NCI-H82 treated with DMSO at 0.1 percent for 48 hours (cell line): ENCODE data around the gene OSBP2.

Experiments
- DNase-seq: peaks from one replicate; lab custom pipeline; 2025; ENCODE audit not compliant: unreplicated experiment; lab: John Stamatoyannopoulos, UW

OSBP2 gene

DNA sequence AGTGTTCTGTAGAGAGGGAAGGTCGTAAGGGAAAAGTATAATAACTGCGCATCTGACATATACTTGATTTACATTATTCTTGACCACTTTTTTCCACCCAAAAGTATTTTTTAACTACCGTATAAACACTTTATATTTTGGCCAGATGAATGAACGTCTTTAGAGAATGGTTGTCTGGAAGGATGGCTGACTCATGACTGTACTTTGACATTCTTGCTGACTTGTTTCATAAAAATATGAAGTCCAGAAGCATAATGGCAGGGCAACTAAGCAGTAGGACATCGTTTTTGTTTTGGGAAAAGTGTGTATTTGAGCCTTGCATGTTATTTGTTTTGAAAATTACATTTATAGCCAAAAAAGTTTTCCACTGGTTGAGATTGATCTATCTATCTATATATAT lies 110.0 kb downstream of the OSBP2 start:
- DNase-seq = no peak

DNA sequence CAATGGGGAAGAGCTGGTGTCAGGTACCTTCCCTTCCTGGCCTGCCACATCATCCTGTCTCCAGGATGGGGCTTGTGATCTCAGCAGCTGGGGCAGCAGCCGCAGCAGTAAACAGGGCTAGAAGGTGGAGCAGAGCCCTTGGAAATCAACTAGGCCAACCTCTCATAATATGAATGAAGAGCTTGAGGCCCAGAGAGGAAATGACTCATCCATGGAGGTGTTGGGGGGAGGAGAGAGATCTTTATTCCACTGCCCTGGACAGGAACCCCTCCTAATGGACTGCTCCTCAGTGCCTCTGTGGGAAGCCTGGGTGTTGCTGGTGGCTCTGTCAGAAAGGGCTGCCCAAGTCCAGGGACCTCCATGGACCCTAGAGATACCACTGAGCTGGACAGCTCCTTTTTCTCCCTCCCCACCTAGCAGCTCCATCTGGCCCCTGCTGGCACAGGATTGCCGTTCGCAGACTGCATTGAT lies 111.8 kb downstream of the OSBP2 start:
- no peak for DNase-seq

DNA sequence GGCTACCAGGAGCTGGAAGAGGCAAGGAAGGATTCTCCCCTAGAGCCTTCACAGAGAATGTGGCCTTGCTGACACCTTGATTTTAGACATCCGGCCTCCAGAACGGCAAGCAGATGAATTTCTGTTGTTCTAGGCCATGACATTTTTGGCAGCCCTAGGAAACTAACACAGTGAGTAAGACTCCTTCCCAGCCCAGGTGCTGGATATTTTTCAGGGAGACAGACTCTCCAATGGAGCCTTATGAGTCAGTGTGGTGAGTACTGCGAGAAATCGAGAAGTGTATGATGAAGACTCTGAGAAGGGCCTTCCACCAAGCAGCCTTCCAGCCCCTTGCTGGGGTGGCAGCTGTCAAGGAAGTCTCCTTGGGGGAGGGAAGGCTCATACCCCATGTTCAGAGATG lies 114.4 kb downstream of the OSBP2 start:
- no peak for DNase-seq

DNA sequence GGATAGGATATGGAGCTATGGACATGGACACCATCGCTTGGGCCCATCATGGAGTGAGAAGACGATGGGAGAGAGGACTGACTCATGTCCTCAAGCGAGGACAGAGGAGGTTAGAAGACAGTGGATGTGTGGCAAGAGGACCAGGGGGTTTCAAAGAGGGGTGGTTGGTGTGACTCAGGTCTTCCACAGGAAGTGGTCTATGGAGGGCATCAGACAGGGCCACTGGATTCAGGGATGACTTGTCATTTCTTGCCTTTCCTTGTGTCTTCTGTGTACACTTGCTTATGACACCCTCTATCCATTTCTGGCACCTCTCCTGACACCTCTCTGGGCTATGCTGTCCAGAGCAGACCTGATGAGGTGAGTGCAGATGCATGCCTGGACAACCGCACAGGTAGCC lies 115.4 kb downstream of the OSBP2 start:
- DNase-seq = no peak

DNA sequence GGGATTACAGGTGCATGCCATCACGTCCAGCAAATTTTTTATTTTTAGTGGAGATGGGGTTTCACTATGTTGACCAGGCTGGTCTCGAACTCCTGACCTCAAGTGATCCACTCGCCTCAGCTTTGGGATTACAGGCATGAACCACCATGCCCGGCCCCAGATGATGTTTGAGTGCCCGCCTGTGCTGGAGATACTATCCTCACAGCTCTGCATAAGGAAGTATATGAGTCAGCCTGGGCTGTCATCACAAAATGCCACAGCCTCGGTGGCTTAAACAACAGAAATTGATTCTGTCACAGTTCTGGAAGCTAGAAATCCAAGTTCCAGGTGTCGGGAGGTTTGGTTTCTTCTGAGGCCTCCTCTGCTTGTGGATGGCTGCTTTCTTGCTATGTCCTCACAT lies 119.3 kb downstream of the OSBP2 start:
- no peak for DNase-seq

DNA sequence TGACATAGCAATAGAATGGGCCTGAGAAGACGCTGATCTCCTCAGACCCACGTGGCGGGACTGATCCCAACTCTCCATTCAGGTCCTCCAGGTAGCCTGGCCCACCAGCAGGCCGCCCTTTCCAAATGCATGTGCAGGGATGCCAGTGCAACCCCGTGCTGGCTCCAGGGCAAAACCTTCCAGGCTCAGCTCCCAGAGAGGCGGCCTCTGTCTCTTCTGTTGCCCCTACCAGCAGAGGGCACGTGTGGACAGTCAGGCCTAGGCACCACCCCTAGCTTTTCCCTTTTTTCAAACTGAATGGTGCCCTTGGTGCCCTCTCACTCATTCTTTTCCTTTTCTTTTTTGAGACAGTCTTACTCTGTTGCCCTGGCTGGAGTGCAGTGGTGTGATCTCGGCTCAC lies 121.7 kb downstream of the OSBP2 start:
- no peak for DNase-seq

DNA sequence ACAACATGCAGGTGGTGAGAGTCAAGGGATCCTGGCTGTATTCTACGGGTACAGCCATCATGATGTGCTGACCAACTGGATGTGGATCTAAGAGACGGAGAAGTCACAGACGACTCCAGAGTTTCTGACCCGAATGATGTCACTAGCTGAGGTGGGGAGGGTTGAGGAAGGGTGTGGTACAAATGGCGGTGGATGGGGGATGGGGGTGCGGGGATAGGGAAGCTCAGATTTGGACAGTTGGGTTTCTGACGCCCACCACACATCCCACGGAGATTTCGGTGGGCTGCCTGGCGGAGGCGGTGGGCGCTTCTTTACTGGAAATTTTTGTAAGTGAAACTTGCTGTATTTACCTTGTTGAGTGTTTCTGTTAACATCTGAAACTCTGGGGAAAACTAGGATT lies 126.7 kb downstream of the OSBP2 start:
- DNase-seq = no peak

DNA sequence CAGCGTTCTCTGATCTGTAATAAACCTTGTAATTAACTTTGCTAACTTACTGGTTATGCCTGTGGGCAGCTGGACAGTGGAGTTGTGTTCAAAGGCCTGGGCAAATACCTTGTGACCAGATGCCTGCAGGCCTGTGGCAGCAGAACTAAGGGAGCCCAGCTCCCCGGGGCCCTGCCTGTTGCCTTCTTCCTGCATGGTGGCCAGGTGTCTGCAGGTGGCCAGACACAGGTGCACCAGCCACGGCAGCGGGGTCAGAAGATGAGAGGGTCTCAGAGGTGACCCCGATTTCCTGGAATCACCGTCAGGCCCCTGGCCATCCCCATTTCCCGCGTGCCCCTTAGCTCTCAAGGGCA lies 127.2 kb downstream of the OSBP2 start:
- DNase-seq = no peak

DNA sequence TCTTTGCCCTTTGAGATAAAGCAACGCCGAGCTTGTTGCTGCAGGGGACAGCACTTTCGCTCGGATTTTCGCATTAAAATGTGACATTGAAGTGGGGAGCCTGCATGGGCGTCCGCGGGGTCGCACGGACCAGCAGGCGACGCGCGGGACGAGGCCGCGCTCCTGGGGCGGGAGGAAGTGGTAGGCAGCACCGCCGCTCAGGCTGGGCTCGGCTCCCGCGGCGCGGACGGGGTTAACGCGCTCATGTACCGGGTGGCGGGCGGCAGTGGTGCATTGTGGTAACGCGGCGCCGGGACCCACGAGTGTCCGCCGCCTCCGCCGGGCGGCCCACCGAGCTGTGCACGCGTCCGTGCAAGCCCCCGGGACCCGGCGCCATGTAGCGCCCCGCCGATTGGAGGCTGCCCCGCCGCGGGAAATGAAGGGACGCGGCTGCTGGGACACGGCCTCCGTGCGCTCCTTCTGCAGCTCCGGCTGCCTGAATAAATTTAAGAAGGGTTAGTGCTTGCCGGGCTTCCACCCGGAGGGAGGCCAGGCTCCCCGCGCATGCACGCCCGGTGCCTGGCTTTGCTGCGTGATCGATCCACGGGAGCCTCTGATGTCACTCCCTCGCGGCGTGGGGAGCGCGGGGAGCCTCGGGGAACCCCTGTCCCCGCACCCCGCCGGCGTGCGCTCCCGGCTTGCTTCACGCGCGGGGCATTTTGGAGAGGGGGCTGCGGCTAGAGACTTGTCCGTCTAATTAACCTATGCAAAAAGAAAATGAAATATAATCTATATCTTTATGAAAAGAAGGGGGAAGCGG lies 127.7 kb downstream of the OSBP2 start:
- no peak for DNase-seq

DNA sequence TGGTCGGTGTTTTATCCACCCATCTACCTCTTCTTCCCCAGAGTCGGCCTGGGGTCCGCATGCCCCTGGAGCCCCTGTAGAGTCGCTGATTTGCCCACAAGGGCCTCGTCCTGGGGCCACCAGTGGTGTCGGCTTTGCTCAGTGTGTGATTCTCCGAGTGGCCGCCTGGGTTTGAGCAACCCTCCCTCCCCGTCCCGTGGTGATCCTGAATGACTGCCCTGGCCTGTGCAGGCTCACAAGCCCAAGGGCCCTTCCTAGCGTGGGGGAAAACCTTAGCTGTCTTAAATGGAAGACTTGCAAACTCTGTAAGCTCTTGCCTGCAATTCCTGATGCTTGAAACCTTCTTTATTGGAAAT lies 128.3 kb downstream of the OSBP2 start:
- DNase-seq = no peak

DNA sequence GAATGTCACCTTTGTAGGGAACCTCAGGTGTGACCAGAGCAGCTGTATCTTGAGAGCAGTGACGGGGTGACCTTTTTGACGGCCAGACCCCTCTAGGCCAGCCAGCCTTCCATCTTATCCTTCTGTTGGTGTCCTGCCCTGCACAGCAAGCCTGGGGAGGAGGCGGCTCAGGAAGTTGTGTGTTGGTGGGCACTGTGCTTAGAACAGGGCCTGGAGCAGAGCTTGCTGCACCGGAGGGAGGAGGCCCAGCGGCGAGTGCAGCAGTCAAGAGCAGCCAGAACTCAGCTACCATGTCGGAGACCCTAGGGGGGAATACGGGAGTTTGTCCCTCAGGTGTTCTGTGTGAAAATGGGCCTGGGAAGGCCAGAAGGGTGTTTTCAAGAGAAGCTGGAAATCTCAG lies 129.4 kb downstream of the OSBP2 start:
- no peak for DNase-seq

DNA sequence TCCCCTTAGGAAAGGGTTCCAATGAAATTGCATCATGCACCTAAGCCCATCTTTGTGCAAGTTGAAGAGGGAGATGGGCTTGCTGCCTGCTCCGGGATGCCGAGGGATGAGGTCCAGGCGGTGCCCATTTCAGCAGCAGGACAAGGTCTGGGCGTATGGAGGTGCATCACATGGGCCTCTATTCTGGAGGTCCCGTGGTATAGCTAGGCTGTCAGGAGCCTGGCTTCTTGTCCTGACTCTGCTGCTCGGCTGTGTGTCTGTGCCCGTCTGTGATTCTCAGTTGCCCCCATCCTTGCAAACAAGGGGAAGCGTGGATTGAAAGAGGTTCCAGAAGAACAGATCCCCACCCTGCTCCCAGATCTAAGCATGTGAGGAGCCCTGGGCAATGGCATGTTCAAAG lies 130.0 kb downstream of the OSBP2 start:
- no peak for DNase-seq

DNA sequence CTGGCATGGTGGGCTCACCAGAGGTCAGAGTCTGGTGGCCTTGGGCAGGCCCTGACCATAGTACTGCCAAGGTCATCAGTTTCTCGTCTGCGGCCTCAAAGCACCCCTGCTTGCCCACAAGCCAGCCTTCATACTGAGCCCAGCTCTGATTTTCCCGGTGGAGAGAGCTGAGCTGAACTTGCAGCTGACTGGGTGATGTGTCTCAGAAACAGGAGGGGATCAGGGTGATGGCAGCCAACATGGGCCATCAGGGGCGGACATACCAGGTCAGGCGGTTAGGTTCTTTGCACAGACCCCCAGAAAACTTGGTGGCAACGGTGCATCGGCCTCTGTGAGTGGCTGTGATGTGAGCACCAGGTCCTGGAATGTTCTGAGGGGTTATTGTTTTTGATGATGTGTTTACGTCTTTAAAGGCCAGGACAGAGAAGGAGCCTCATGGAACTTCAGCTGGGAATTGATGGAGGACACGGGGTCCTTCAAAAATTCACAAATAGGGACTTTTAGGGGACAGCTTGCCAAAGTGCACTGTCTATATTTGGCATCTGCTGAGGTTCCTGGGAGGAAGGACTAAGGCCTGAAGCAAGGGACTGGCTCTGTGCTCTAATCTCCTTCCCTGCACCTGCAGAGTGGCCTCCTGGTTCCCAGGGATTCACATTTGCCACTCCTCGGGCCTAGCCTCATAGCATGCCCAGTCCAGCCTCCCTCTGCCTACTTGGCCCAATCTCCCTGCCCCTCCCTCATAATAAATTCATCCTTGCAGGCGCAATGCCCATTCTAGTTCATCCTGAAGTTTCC lies 131.2 kb downstream of the OSBP2 start:
- DNase-seq = no peak

DNA sequence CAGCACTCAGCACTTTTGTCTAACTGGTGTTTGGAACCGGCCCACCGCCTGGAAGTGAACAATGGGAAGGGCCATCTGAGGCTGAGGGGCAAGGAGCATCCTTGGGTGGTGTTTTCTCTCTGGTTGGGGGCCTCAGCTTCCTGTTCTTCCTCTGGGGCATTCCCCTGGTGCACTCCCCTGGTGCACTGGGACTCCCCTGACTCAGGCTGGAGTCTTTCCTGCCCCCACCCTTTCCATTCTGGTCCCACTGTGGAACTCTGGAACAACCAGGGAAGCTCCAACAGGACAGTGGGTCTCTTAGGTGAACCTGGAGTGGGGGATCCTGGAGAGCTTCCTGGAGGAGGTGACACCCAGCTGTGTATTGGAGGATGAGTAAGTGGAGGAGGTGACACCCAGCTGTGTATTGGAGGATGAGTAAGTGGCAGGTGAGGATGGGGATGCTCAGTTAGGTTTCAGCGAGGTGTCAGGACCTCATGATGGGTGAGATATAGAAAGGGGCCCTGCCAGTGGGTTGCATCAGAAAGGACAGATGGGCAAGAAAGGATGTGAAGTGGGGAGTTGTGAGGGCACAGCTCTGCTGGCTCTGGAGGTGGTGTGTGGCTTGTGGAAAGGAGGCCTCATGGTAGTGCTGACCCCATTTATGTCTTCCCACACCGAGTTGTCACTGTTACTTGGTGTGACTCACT lies 132.1 kb downstream of the OSBP2 start:
- no peak for DNase-seq

DNA sequence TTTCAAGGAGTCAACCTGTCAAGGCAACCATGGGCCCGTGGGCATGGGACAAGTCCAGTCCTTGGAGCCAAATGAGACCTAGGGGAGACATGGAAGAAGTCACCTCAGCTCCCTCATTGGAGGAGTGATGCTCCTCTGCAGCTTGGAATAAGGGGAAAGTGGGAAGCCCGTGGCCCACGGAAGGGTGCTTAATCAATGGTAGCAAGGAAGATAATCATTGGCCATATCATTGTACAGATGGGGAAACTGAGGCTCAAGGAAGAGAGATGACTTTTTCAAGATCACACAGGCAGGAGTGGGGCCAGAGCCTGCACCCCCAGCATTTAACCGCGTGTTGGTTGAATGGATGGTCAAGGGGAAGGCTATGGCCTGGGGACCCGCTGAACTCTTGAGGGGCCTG lies 133.0 kb downstream of the OSBP2 start:
- DNase-seq = no peak

DNA sequence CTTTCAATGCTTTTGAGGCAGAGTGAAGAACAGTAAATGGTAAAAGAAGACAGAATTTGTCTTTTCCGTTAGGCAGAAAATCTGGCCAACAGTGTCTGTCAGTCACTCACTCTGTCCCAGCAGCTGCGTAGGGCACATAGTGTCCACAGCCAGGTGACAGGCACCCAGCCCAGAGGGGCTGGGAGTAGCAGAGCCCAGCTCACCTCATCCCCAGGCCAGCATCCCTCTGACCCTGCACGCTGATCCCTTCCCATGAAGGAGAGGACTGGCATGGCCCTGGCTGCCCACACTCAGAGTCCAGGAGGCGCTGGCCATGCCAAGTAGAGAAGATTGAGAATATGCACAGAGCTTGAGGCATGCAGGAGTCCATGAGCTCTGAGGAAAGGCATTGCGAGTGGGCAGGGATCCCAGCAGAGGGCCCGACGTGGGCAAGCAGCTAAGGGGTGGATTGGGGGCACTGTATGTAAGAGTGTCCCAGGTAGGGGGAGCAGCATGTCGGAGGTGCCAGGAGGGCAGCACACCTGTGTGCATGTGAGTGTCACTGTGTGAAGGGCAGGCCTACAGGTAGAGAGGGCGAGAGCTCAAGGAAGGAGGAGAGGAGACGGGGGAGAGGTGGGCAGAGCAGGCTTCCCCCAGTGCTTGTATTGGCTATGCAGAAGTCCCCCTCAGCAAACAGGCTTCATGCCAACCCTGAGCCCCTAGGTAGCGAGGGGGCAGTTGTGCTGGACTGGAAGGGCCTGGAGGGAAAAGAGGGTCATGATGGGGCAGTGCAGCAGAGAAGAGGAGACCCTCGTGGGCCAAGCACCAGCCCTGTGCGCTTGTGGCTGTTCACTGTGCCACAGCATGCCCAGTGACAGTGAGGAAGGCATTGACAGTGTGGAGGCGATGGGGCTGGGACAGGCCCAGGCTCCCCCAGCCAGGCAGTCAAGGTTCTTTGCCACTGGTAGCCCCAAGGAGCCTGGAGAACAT lies 133.8 kb downstream of the OSBP2 start:
- no peak for DNase-seq

DNA sequence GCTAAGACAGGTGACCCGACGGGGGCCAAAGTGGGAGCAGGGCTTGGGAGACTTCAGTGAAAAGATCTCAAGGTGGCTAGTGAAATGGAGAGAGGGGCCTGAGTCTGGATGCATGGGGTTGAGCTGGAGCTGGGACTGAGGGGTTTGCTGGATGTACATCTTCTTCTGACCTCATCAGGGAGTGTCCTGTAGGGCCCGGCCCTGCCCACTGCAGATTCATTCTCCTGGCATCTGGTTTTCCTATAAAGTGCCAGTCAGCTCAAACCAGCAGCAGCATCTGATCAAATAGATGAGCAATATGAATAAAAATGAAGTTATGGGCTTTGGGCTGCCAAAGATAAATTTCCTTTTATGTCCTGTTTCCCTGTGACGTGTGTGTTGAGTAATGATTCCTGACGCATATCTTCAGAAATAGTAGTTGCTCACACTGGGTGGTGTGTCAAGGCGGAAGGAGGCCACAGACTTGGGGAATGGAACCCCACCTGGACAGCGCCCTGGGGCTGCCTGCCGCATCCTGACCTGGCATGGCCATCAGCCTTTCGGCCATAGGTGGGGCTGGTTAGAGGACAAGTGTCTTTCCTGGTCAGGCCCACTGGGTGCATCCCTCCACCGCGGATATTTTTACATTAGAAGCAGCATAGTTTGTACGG lies 135.4 kb downstream of the OSBP2 start:
- no peak for DNase-seq

DNA sequence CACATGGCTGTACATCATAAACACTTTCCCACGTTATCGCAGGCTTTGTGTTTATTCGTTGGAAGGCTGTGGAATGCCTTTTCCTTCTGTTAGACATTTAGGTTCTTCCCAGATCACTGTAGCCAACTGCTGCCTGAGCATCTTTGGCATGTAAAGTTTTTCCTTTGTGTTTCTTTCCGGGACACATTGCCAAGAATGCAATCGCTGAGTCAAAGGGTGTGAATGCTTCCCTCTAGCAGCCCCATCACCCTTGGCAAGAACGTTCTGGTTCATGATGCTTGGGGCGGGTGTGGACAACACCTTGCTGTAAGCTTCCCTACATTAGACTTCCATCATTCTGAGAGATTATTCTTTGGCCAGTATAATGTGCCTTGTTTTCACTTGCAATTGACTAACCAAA lies 136.2 kb downstream of the OSBP2 start:
- no peak for DNase-seq

DNA sequence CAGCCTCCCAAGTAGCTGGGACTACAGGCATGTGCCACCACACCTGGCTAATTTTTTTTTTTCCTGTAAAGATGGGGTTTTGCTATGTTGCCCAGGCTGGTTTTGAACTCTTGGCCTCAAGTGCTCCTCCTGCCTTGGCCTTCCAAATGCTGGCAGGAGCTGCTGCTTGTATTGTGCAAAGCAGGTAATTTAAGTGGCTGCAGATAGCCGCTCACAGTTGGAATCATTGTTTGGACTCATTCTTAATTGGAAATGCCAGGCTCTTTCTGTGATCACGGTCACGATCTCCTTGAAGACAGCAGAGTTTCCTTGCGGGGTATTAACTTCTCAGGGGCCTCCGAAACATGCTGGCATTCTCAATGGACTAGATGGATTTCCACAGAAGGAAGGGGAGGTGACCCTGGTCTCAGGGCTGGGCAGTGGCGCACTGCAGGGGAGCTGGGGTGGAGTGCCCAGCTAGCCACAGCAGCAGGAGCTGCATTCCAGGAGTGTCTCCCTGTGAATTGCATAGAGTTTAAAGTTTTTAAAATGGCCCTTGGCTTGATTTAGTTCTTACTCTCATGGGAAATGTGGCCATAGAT lies 137.8 kb downstream of the OSBP2 start:
- no peak for DNase-seq

DNA sequence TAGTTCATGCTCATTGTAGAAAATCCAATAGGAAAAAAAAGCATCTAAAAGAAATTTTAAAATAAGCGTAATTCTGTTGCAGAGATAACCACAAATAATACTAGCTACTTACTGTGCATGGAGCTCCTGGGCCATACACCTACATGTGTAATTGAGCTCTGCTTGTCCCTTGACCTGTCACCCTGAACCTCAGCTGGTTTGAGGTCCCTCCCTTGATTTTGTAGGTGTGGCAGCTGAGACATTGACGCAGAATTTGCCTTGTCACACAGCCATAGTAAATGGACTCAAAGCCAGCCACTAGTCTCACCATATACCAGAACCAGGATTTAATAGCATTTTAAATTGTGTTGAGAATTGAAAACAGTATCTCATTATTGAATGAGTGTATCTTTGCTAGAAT lies 138.6 kb downstream of the OSBP2 start:
- no peak for DNase-seq
